ENCODE results near the gene TALDO1. TPM values are rescaled to one million over a fixed set of nuclear protein-coding genes. Genes with fewer than 3 reads are reported as not detected.

Gene TALDO1
- total and polyA plus RNA-seq, 3 donors from 2014 or later, result 84.8 to 88.1 (median 86.6) TPM

DNA sequence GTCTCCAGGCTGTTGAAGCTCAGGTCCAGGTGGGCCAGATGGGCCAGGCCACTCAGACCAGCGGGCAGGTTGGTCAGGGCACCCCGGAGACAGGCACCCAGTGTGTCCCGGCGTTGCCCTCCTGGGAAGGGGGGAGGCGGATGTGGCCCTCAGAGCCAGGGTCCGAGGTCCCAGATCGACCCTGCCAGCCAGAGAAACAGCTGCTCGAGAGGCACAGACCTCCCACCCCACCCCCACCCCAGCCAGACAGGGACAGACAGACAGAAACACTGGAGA is 56.1 kb downstream of the TALDO1 start:
- 87 to 90% methylated on average over 7 to 8 of the region's 8 CpGs for WGBS, 2 donors
- Histone ChIP-seq H3K4me3 (no peak overlapping the region), H3K27me3 (no peaks in the 10 kb centered on the region), H3K4me1 (peaks cover 19% of the 10 kb centered on the region), H3K27ac (no peak overlapping the region), H3K9me3 (no peaks in the 10 kb centered on the region), H3K36me3 (ENCODE audit: low read depth, missing control alignments) (no peaks in the 10 kb centered on the region)
- TF ChIP-seq POLR2A (IDR thresholded peaks at IDR 0.05), result no peak
- TF ChIP-seq, protein P1, sequence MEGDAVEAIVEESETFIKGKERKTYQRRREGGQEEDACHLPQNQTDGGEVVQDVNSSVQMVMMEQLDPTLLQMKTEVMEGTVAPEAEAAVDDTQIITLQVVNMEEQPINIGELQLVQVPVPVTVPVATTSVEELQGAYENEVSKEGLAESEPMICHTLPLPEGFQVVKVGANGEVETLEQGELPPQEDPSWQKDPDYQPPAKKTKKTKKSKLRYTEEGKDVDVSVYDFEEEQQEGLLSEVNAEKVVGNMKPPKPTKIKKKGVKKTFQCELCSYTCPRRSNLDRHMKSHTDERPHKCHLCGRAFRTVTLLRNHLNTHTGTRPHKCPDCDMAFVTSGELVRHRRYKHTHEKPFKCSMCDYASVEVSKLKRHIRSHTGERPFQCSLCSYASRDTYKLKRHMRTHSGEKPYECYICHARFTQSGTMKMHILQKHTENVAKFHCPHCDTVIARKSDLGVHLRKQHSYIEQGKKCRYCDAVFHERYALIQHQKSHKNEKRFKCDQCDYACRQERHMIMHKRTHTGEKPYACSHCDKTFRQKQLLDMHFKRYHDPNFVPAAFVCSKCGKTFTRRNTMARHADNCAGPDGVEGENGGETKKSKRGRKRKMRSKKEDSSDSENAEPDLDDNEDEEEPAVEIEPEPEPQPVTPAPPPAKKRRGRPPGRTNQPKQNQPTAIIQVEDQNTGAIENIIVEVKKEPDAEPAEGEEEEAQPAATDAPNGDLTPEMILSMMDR (IDR thresholded peaks at IDR 0.05), result no peak
- DNase-seq, result no peak
- intact Hi-C loops (cut with DNase I; ENCODE audit: low total_unique reads), result no loop called here

DNA sequence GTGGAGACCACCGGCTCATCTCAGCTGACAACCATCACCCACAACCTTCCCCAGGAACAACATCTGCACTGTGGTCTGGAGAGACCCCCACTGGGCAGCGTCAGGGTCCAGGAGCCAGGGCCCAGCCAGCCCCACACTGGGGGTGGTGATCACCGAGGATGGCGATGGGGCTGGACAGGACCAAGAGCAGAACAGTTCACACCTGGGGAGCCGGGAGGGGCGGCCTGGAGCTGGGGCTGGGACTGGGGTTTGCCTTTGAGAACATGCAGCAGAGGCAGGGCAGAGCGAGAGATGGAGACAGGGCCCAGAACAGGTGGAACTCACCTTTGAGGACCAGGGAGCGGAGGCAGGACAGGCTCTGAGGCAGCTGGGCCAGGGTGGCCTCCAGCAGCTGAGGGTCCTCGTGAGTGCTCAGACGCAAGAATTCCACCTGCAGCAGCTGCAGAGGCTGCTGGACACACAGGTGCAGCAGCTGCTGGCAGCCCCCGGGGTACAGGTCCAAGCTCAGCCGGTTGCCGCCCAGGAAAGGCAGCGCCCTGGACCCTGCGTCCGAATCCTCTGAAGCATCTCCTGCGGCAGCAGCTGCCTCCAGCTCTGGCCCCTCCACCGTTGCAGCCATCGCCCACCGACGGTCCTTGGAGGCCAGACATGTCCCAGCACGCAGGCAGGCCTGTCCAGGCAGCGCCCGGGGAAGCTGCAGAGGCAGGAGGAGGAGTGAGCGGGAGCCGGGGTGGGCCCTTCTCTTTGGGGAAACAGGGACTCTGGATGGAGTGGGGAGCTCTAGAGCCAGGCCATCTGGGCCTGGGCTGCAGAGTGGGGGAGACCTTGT is 56.7 kb downstream of the TALDO1 start:
- no peaks in the 10 kb centered on the region for H3K9me3 ChIP-seq
- H3K36me3 ChIP-seq (ENCODE audit: low read depth, missing control alignments), result no peaks in the 10 kb centered on the region
- peaks cover 21% of the 10 kb centered on the region for H3K4me1 ChIP-seq
- peak overlapping the region in 1 of 2 donors; percentile 67 for H3K4me3 ChIP-seq
- no peak overlapping the region for H3K27ac ChIP-seq
- H3K27me3 ChIP-seq, result no peaks in the 10 kb centered on the region
- WGBS, 2 donors, result 58 to 88% methylated on average over 6 to 25 of the region's 26 CpGs
- DNase-seq, result no peak
- TF ChIP-seq POLR2A (IDR thresholded peaks at IDR 0.05), result no peak
- TF ChIP-seq, protein P1 (IDR thresholded peaks at IDR 0.05), result no peak
- intact Hi-C loops (cut with DNase I; ENCODE audit: low total_unique reads), result no loop called here

DNA sequence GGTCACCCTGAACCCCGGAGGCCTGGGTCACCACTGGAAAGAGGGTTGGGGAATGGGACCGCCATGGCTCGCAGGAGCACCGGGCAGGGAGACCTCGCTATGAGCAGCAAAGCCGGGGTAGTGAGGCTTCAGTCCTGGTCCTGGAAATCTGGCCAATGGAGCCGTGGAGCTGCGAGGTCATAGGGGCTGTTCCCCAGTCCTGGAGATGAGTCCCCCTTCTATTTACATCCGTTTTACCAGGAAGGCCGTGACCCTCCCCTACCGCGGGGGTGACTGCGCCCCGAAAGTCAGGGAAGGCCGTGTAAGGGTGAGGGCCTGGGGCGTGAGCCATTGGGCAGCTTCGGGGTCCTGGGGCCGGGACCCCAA is 57.3 kb downstream of the TALDO1 start:
- intact Hi-C loops (cut with DNase I; ENCODE audit: low total_unique reads), result no loop called here
- Histone ChIP-seq H3K36me3 (ENCODE audit: low read depth, missing control alignments) (no peaks in the 10 kb centered on the region), H3K9me3 (no peaks in the 10 kb centered on the region), H3K4me3 (peak overlapping the region; percentile 48 to 67), H3K4me1 (peaks cover 21% of the 10 kb centered on the region), H3K27me3 (no peaks in the 10 kb centered on the region), H3K27ac (peak overlapping the region; percentile 60 to 81)
- DNase-seq, result no peak
- 4% methylated on average over 14 of the region's 18 CpGs; no CpG with 5 or more reads in 1 of the 2 donors for WGBS, 2 donors
- TF ChIP-seq, protein P1 (IDR thresholded peaks at IDR 0.05), result no peak
- no peak for TF ChIP-seq POLR2A (IDR thresholded peaks at IDR 0.05)

DNA sequence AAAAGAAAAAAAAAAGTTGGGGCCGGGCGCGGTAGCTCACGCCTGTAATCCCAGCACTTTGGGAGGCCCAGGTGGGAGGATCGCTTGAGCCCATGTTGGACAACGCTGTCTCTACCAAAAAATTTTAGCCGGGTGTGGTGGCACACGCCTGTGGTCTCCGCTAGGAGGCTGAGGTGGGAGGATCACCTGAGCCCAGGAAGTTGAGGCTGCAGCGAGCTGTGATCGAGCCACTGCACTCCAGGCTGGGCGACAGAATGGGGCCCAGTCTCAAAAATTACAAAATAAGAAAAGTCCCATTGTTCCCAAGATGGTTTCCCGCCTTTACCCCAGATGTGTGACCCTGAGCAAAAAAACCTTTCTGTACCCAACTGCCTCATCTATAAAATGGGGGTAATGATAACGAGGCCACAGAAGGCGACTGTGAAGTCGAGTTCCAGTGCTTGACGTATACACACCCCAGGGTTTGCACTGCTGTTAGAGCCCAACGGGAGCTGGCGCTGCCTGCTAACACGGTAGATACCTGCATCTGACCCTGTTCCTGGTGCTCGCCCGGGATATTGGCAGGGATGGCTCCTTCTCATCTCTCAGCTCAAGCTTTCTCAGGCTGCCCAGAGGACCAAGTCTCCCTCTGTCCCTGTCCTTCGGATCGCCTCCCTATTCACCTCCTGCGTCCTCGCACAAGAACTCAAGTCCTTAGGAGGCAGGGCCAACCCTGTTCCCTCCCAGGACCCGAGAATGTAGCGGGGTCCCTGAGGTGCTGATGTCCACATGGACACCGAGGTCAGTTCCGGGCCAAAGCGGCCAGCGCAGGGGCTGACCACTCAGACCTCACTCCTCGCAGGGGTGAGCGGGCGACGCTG is 61.4 kb downstream of the TALDO1 start:
- DNase-seq, result no peak
- WGBS, 2 donors, result 29 to 35% methylated on average over 15 to 28 of the region's 36 CpGs

More for the DNA sequence above, 61.4 kb downstream of the TALDO1 start:
- TF ChIP-seq, protein P1 (IDR thresholded peaks at IDR 0.05), result no peak
- TF ChIP-seq POLR2A (IDR thresholded peaks at IDR 0.05), result no peak
- no peaks in the 10 kb centered on the region for H3K9me3 ChIP-seq
- H3K36me3 ChIP-seq (ENCODE audit: low read depth, missing control alignments), result no peaks in the 10 kb centered on the region
- H3K27ac ChIP-seq, result peak overlapping the region; percentile 96 to 98
- intact Hi-C loops (cut with DNase I; ENCODE audit: low total_unique reads), result no loop called here
- H3K4me1 ChIP-seq, result peaks cover 30% of the 10 kb centered on the region
- H3K4me3 ChIP-seq, result peak overlapping the region; percentile 88 to 96
- H3K27me3 ChIP-seq, result no peaks in the 10 kb centered on the region

Data from testis (tissue), 3 donors.